ENCODE data around the gene XPO1. TPM values are rescaled to one million over a fixed set of nuclear protein-coding genes. Genes with fewer than 3 reads are reported as not detected.

The XPO1 gene
- total and polyA plus RNA-seq, 2 of the 4 experiments (the other 2 are of a cell fraction) = 78.5 to 104 TPM

- intact Hi-C loops (cut with micrococcal nuclease) = no loop called here
- Histone ChIP-seq H3K9me3 (ENCODE audit: control insufficient read depth, insufficient read depth, low read length) (no peaks in the 10 kb centered on the region), H3K56ac (ENCODE audit: extremely low read depth, insufficient read depth, low read length) (no peak overlapping the region), H4K5ac (ENCODE audit: low read depth, low read length) (no peak overlapping the region), H3K9ac (ENCODE audit: low read depth, low read length) (no peak overlapping the region), H2BK120ac (ENCODE audit: low read depth, low read length) (no peak overlapping the region), H2AK9ac (replicated peaks; ENCODE audit: low read depth, low read length, poor library complexity) (no peak overlapping the region), H3K36me3 (ENCODE audit: control insufficient read depth, insufficient read depth, low read length) (no peaks in the 10 kb centered on the region), H2BK20ac (ENCODE audit: low read depth, low read length) (no peak overlapping the region), H3K4me3 (ENCODE audit: insufficient read depth, low read depth, low read length) (no peak overlapping the region), H3K23ac (ENCODE audit: low read depth, low read length) (no peak overlapping the region), H3K4me2 (ENCODE audit: low read depth, low read length) (no peak overlapping the region), H3K27ac (ENCODE audit: insufficient read depth, low read length) (no peak overlapping the region), H2AK5ac (ENCODE audit: low read depth, low read length) (no peak overlapping the region), H3K27me3 (ENCODE audit: control insufficient read depth, insufficient read depth, low read length) (peaks cover 9% of the 10 kb centered on the region), H4K91ac (ENCODE audit: insufficient read depth, low read depth, low read length) (no peak overlapping the region), H2BK15ac (ENCODE audit: low read depth, low read length) (no peak overlapping the region), H3K4ac (ENCODE audit: low read depth, low read length) (no peak overlapping the region), H3K18ac (ENCODE audit: low read depth, low read length) (no peak overlapping the region), H2AFZ (replicated peaks; ENCODE audit: low read length, poor library complexity) (no peak overlapping the region), H2BK5ac (ENCODE audit: low read depth, low read length, poor library complexity, severe bottlenecking) (no peak overlapping the region), H4K20me1 (ENCODE audit: insufficient read depth, low read length) (no peaks in the 10 kb centered on the region), H3K79me1 (ENCODE audit: low read depth in 1 of 2, low read length in 2 of 2) (no peaks in the 10 kb centered on the region), H3K14ac (replicated peaks; ENCODE audit: low read depth, low read length) (no peak overlapping the region), H3K9me1 (ENCODE audit: insufficient read depth, low read length) (no peaks in the 10 kb centered on the region), H4K8ac (ENCODE audit: low read depth in 2 of 2, low read length in 2 of 2) (no peak overlapping the region), H3K4me1 (ENCODE audit: control insufficient read depth, insufficient read depth, low read length) (no peaks in the 10 kb centered on the region)
- ATAC-seq (ENCODE audit: low read depth) = no peak
- POLR2A ChIA-PET (ENCODE audit: unreplicated experiment) = no interaction called here
- no peak for TF ChIP-seq CEBPB (IDR thresholded peaks at IDR 0.05; ENCODE audit: low read depth, low read length)
- TF ChIP-seq FOS (IDR thresholded peaks at IDR 0.05; ENCODE audit: low read depth, low read length) = no peak
- TF ChIP-seq BHLHE40 (IDR thresholded peaks at IDR 0.05; ENCODE audit: low read depth, low read length) = no peak
- no peak for TF ChIP-seq RFX5 (IDR thresholded peaks at IDR 0.05; ENCODE audit: low read depth, low read length)
- no peak for TF ChIP-seq POLR2A (IDR thresholded peaks at IDR 0.05; ENCODE audit: low read depth, low read length)
- TF ChIP-seq RCOR1 (IDR thresholded peaks at IDR 0.05; ENCODE audit: insufficient replicate concordance, low read length) = no peak
- TF ChIP-seq CHD1 (IDR thresholded peaks at IDR 0.05; ENCODE audit: low read depth, low read length) = no peak
- no peak for TF ChIP-seq MXI1 (IDR thresholded peaks at IDR 0.05; ENCODE audit: borderline replicate concordance, low read depth, low read length)
- no peak for TF ChIP-seq NFE2L2 (IDR thresholded peaks at IDR 0.05; ENCODE audit: low read depth, low read length)
- TF ChIP-seq CTCF (conservative IDR thresholded peaks at IDR 0.05; ENCODE audit: low read depth, low read length) = no peak
- no peak for TF ChIP-seq ELK1 (IDR thresholded peaks at IDR 0.05; ENCODE audit: borderline replicate concordance, low read depth, low read length)
- TF ChIP-seq MAZ (IDR thresholded peaks at IDR 0.05; ENCODE audit: borderline replicate concordance, low read depth, low read length) = no peak
- no peak for TF ChIP-seq USF2 (IDR thresholded peaks at IDR 0.05; ENCODE audit: low read depth, low read length)
- no peak for TF ChIP-seq MAFK (IDR thresholded peaks at IDR 0.05; ENCODE audit: low read depth, low read length)
- CTCF ChIA-PET = no interaction called here
- in situ Hi-C loops (cut with MboI; ENCODE audit: low sequenced_read_pairs) = no loop called here
- no TSS peak for BruUV-seq (replicated peaks)
- dilution Hi-C loops (cut with HindIII; ENCODE audit: low sequenced_read_pairs, unreplicated experiment) = no loop called here
- WGBS, 2 experiments (ENCODE audit: extremely low coverage in 2 of 2, insufficient read length in 1 of 2) = 80% methylated on average over 1 of the region's 5 CpGs; no CpG with 5 or more reads in 1 of the 2 experiments
- no peak for DNase-seq
Observed at GRCh38 chr2:61550375-61551209, 12.4 kb upstream of the XPO1 start.
